ENCODE data around the gene GCK. TPM values are rescaled to one million over a fixed set of nuclear protein-coding genes. Genes with fewer than 3 reads are reported as not detected.

The GCK gene
- total and polyA plus RNA-seq, 2 donors (not counting 3 experiments of a cell fraction or from before 2014, with no cell fraction given) = 0.17 to 0.51 TPM

DNA sequence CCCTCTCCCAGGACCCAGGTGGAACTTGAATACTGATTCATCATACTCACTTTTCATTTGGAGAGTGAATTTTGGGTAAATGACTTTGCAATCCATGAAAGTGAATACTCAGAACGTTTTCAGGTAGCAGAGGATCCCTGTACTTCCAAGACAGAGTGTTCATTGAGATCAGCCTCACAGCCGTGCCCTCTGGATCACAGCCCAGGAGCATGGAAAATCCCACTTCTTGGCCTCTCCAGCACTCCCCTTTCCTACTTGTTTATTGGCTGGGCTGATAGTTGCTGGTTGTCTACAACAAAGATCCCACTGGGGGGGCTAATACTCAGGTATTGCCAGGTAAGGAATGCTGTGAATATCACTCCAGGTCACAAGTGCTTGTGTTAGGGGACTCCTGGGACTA lies 5.9 kb downstream of the GCK start:
- CTCF ChIA-PET = interaction anchor here (0.8 kb wide), 1 partner anchor 52 kb away, joined by 3 read pairs; no protein-coding TSS in a partner anchor
- no peaks in the 10 kb centered on the region for H4K20me1 ChIP-seq (replicated peaks; ENCODE audit: control insufficient read depth, extremely low read depth, insufficient read depth, low read length)
- intact Hi-C loops (cut with micrococcal nuclease) = no loop called here

More for the DNA sequence above, 5.9 kb downstream of the GCK start:
- Histone ChIP-seq H3K9me1 (replicated peaks; ENCODE audit: control insufficient read depth, extremely low read depth, insufficient read depth, low read length) (no peaks in the 10 kb centered on the region), H3K36me3 (ENCODE audit: control insufficient read depth in 2 of 2, extremely low read depth in 1 of 2, insufficient read depth in 2 of 2, low read length in 2 of 2) (no peaks in the 10 kb centered on the region), H2AFZ (ENCODE audit: low read depth, low read length) (no peak overlapping the region), H3K4me2 (ENCODE audit: insufficient read depth, low read length) (no peak overlapping the region), H3K4me1 (ENCODE audit: control insufficient read depth, extremely low read depth, insufficient read depth, low read length) (peaks cover 5% of the 10 kb centered on the region), H3K79me2 (ENCODE audit: control insufficient read depth, insufficient read depth, low read length) (no peaks in the 10 kb centered on the region), H3K27ac (ENCODE audit: insufficient read depth, low read depth, low read length) (no peak overlapping the region), H3K27me3 (ENCODE audit: control insufficient read depth in 2 of 2, insufficient read depth in 2 of 2, low read length in 2 of 2) (peaks cover 10 to 12% of the 10 kb centered on the region in 2 experiments), H3K4me3 (replicated peaks in 1 of 3; ENCODE audit: insufficient read depth in 1 of 3, low read depth in 1 of 3, low read length in 3 of 3) (no peak overlapping the region), H3K9me3 (replicated peaks; ENCODE audit: control insufficient read depth, insufficient read depth, low read length) (no peaks in the 10 kb centered on the region), H3K9ac (replicated peaks; ENCODE audit: extremely low read depth, insufficient read depth, low read length) (no peak overlapping the region)
- POLR2A ChIA-PET = no interaction called here
- FAIRE-seq = no peak
- BruUV-seq (replicated peaks) = no TSS peak
- TF ChIP-seq EZH2 (IDR thresholded peaks at IDR 0.05; ENCODE audit: borderline replicate concordance, low read depth, low read length, severe bottlenecking) (no peak), JUN (IDR thresholded peaks at IDR 0.05; ENCODE audit: borderline replicate concordance, insufficient read depth, insufficient read length, low read depth) (no peak), GATA2 (IDR thresholded peaks at IDR 0.05; ENCODE audit: insufficient read depth, insufficient read length, low read depth, low read length) (no peak), MAX (IDR thresholded peaks at IDR 0.05; ENCODE audit: insufficient read depth, insufficient read length) (no peak), CTCF (IDR thresholded peaks at IDR 0.05; ENCODE audit: extremely low read depth in 1 of 2, insufficient read depth in 1 of 2, low read depth in 1 of 2, low read length in 2 of 2) (no peak), FOS (IDR thresholded peaks at IDR 0.05; ENCODE audit: borderline replicate concordance, insufficient read depth, low read length) (no peak), MYC (IDR thresholded peaks at IDR 0.05; ENCODE audit: low read depth, low read length) (no peak), POLR2AphosphoS5 (IDR thresholded peaks at IDR 0.05; ENCODE audit: insufficient read depth, low read depth, low read length) (no peak), POLR2A (IDR thresholded peaks at IDR 0.05; ENCODE audit: low read depth, low read length) (no peak)
- dilution Hi-C loops (cut with MboI; ENCODE audit: extremely low pct_ligation_motif_present, low sequenced_read_pairs) = no loop called here
- DNase-seq (ENCODE audit: low read depth, low spot score) = no peak
